Kidney (tissue), 14 donors: Measurements from ENCODE around the gene OPHN1. TPM values are rescaled to one million over a fixed set of nuclear protein-coding genes. Genes with fewer than 3 reads are reported as not detected.

Experiments used
- DNase-seq, 5 donors: peaks; one replicate each; pipeline ENCODE4 v3.0.0-alpha.2; 2013 to 2020
- FAIRE-seq: peaks from 2 replicates; lab custom pipeline; 2012; peaks lifted over from hg19 to GRCh38; lab: Jason Lieb, UNC
- H3K27ac ChIP-seq, 2 donors: one replicate each; pipeline ENCODE4 v1.7.0; 2013; ENCODE audit warnings: low read depth in 2 of 2, low read length in 2 of 2, inconsistent platforms in 1 of 2
- H3K27me3 ChIP-seq: one replicate; pipeline ENCODE4 v1.7.1; 2013; ENCODE audit warnings: low read length, inconsistent platforms; ENCODE audit not compliant: control insufficient read depth, insufficient read depth
- H3K36me3 ChIP-seq, 3 donors: one replicate each; pipeline versions ENCODE4 v1.7.0 to v1.7.1; 2013; ENCODE audit warnings: low read length in 3 of 3, control low read depth in 1 of 3, inconsistent platforms in 1 of 3; ENCODE audit not compliant: insufficient read depth in 3 of 3, control insufficient read depth in 2 of 3
- H3K4me1 ChIP-seq, 3 donors: one replicate each; pipeline versions ENCODE4 v1.7.0 to v1.7.1; 2013; ENCODE audit warnings: low read length in 3 of 3, inconsistent platforms in 1 of 3, low read depth in 1 of 3; ENCODE audit not compliant: control insufficient read depth in 2 of 3, insufficient read depth in 2 of 3
- H3K4me3 ChIP-seq, 3 donors: one replicate each; pipeline versions ENCODE4 v1.7.0 to v1.8.1; 2013; ENCODE audit warnings: low read length in 3 of 3, control low read depth in 1 of 3, inconsistent platforms in 1 of 3
- H3K9ac ChIP-seq, 3 donors: one replicate each; pipeline versions ENCODE4 v1.7.0 to v1.7.1; 2013; ENCODE audit warnings: low read length in 3 of 3, control low read depth in 1 of 3, inconsistent platforms in 1 of 3
- H3K9me3 ChIP-seq, 3 donors: one replicate each; pipeline versions ENCODE4 v1.7.0 to v1.7.1; 2013; ENCODE audit warnings: low read length in 3 of 3, control low read depth in 1 of 3, inconsistent platforms in 1 of 3; ENCODE audit not compliant: control insufficient read depth in 2 of 3, insufficient read depth in 1 of 3
- intact Hi-C: fragments of 100-400 bp; cut with DNase I; formaldehyde crosslinking; loops from one replicate; pipeline ENCODE4 v1.11.1; 2022
- polyA plus RNA-seq: library from polyadenylated mRNA; stranded (reverse); fragments of 350-450 nt; fragmentation: Illumina TruSeq; extraction: RNeasy Lipid Tissue Mini Kit (QIAGEN cat#74804); gene quantifications from one replicate; pipeline ENCODE4 v1.2.3, GENCODE V29; 2014; ENCODE audit warnings: low read depth, low replicate concordance; ENCODE audit not compliant: insufficient read depth
- total RNA-seq: library from RNA; stranded (reverse); fragmentation: NEBNext Ultra II Directional; extraction: Animal tissue kit (Norgen Biotek cat#: 25700); gene quantifications from one replicate; pipeline ENCODE4 v1.2.1, GENCODE V29; 2021
- TF ChIP-seq, protein P1 (sequence below): IDR thresholded peaks from 3 replicates; pipeline ENCODE4 v1.5.1; 2012; ENCODE audit warnings: mild to moderate bottlenecking, moderate library complexity, borderline replicate concordance; ENCODE audit not compliant: insufficient read depth; ENCODE audit errors: extremely low read depth
- donor health status: control.
- donor health status: control.
- donor health status: control.
- donor health status: control.
- donor health status: control.
- donor health status: DM: yes; HTN: yes; CAD: no.
- donor health status: Normal renal cell carcinoma (clear cell type).

OPHN1 gene
- total and polyA plus RNA-seq, 2 donors from 2014 or later: 1.9 to 9.5 TPM

DNA sequence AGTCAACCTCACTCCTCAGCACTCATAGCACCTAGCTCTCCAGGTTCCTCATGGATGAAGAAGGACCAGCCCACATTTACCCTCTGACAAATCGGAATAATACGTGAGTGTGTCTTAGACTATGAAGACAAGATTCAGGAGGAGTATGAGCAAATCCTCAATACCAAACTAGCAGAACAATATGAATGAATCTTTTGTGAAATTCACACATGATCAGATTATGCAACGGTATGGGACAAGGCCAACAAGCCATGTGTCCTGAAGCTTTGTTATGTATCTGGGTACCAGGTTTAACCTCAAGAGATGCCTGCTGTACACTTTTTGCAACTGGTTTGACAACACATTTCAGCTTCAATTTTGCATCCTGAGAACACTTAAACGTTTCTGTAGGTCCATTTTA is 300.1 kb downstream of the OPHN1 start:
- no peak overlapping the region for H3K4me3 ChIP-seq
- H3K36me3 ChIP-seq: no peaks in the 10 kb centered on the region
- H3K4me1 ChIP-seq: no peaks in the 10 kb centered on the region
- H3K27ac ChIP-seq: no peak overlapping the region
- H3K27me3 ChIP-seq: no peaks in the 10 kb centered on the region
- intact Hi-C loops: no loop called here
- FAIRE-seq (no peak), DNase-seq (no peak)
- TF ChIP-seq, protein P1, sequence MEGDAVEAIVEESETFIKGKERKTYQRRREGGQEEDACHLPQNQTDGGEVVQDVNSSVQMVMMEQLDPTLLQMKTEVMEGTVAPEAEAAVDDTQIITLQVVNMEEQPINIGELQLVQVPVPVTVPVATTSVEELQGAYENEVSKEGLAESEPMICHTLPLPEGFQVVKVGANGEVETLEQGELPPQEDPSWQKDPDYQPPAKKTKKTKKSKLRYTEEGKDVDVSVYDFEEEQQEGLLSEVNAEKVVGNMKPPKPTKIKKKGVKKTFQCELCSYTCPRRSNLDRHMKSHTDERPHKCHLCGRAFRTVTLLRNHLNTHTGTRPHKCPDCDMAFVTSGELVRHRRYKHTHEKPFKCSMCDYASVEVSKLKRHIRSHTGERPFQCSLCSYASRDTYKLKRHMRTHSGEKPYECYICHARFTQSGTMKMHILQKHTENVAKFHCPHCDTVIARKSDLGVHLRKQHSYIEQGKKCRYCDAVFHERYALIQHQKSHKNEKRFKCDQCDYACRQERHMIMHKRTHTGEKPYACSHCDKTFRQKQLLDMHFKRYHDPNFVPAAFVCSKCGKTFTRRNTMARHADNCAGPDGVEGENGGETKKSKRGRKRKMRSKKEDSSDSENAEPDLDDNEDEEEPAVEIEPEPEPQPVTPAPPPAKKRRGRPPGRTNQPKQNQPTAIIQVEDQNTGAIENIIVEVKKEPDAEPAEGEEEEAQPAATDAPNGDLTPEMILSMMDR: no peak
- H3K9me3 ChIP-seq: no peaks in the 10 kb centered on the region
- no peak overlapping the region for H3K9ac ChIP-seq

- Histone ChIP-seq H3K9me3 (no peaks in the 10 kb centered on the region), H3K4me1 (no peaks in the 10 kb centered on the region), H3K9ac (no peak overlapping the region), H3K4me3 (no peak overlapping the region), H3K27ac (no peak overlapping the region), H3K36me3 (no peaks in the 10 kb centered on the region), H3K27me3 (no peaks in the 10 kb centered on the region)
- FAIRE-seq (no peak), DNase-seq (peak in 1 of 5 donors; percentile 60)
- TF ChIP-seq, protein P1: no peak
- intact Hi-C loops: no loop called here
Measured at GRCh38 chrX:68132749-68133148, 300.5 kb downstream of the OPHN1 start.

GRCh38 chrX:68121835-68122234 is 311.5 kb downstream of the OPHN1 start:
- intact Hi-C loops: no loop called here
- TF ChIP-seq, protein P1: no peak
- no peaks in the 10 kb centered on the region for H3K36me3 ChIP-seq
- no peak for FAIRE-seq
- no peaks in the 10 kb centered on the region for H3K27me3 ChIP-seq
- H3K27ac ChIP-seq: no peak overlapping the region
- DNase-seq: no peak
- H3K9ac ChIP-seq: no peak overlapping the region
- no peaks in the 10 kb centered on the region for H3K9me3 ChIP-seq
- H3K4me3 ChIP-seq: no peak overlapping the region
- H3K4me1 ChIP-seq: no peaks in the 10 kb centered on the region

DNA sequence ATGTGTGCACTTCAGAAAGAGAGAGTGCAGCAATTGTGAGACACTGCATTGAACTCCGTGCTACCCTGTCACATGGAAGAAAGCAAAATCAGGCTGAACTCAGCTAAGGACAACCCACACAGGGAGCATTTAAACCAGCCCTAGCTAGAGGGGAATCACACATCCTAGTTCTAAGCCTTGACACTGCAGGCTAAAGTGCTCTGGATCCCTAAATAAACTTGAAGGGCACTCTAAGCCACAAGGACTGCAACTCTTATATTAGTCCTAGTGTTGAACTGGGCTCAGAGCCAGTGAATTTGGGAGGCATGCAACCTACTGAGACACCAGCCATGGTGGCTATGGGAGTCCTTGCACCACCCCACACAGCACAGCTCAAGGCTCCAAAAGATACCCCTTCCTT is 311.9 kb downstream of the OPHN1 start:
- H3K4me1 ChIP-seq: no peaks in the 10 kb centered on the region
- DNase-seq (no peak), FAIRE-seq (no peak)
- H3K27ac ChIP-seq: no peak overlapping the region
- H3K9me3 ChIP-seq: no peaks in the 10 kb centered on the region
- H3K9ac ChIP-seq: no peak overlapping the region
- H3K4me3 ChIP-seq: no peak overlapping the region
- TF ChIP-seq, protein P1: no peak
- no peaks in the 10 kb centered on the region for H3K27me3 ChIP-seq
- intact Hi-C loops: no loop called here
- no peaks in the 10 kb centered on the region for H3K36me3 ChIP-seq
